Measurements from ENCODE around the gene PSMD10. TPM values are rescaled to one million over a fixed set of nuclear protein-coding genes. Genes with fewer than 3 reads are reported as not detected.

PSMD10 gene
- total RNA-seq, 1 donor from 2014 or later: 47.3 TPM

GRCh38 chrX:108053218-108053617 is 38.1 kb downstream of the PSMD10 start:
- no peaks in the 10 kb centered on the region for H3K4me1 ChIP-seq (ENCODE audit: insufficient read depth, low read length)
- DNase-seq (ENCODE audit: low read depth): no peak
- H3K4me1 Mint-ChIP-seq (ENCODE audit: low read depth, unreplicated experiment): no peaks in the 10 kb centered on the region
- no peak for TF ChIP-seq CTCF (IDR thresholded peaks at IDR 0.05; ENCODE audit: insufficient read depth, low read depth, low read length)
- TF ChIP-seq EZH2 (IDR thresholded peaks at IDR 0.05; ENCODE audit: insufficient read depth, low read length): no peak
- no peaks in the 10 kb centered on the region for H3K9me3 ChIP-seq (ENCODE audit: insufficient read depth, low read depth, low read length)
- no peak overlapping the region for H3K27ac ChIP-seq (ENCODE audit: low read depth, low read length)
- no peaks in the 10 kb centered on the region for H3K79me2 ChIP-seq (ENCODE audit: insufficient read depth, low read length)
- H3K4me2 ChIP-seq (ENCODE audit: low read length): no peak overlapping the region
- H3K4me3 ChIP-seq (ENCODE audit: insufficient read depth, low read depth, low read length): no peak overlapping the region
- H2AFZ ChIP-seq (ENCODE audit: low read depth, low read length): no peak overlapping the region
- no peaks in the 10 kb centered on the region for H3K27me3 ChIP-seq (ENCODE audit: insufficient read depth, low read length)
- no peak overlapping the region for H3K27ac Mint-ChIP-seq (ENCODE audit: unreplicated experiment)
- H3K9ac ChIP-seq (ENCODE audit: low read length): no peak overlapping the region
- no peak overlapping the region for H3K4me3 Mint-ChIP-seq (ENCODE audit: unreplicated experiment)
- H3K9me3 Mint-ChIP-seq (ENCODE audit: unreplicated experiment): no peaks in the 10 kb centered on the region
- peak; percentile 62 for FAIRE-seq
- H3K36me3 ChIP-seq (ENCODE audit: insufficient read depth, low read length): no peaks in the 10 kb centered on the region
- no peaks in the 10 kb centered on the region for H3K36me3 Mint-ChIP-seq (ENCODE audit: low read depth, unreplicated experiment)
- H4K20me1 ChIP-seq (ENCODE audit: insufficient read depth, low read length): no peaks in the 10 kb centered on the region
- no peaks in the 10 kb centered on the region for H3K27me3 Mint-ChIP-seq (ENCODE audit: low read depth, unreplicated experiment)

GRCh38 chrX:108049649-108050048 is 41.7 kb downstream of the PSMD10 start:
- H3K36me3 Mint-ChIP-seq (ENCODE audit: low read depth, unreplicated experiment): no peaks in the 10 kb centered on the region
- Histone ChIP-seq H3K27ac (ENCODE audit: low read depth, low read length) (no peak overlapping the region), H3K4me1 (ENCODE audit: insufficient read depth, low read length) (no peaks in the 10 kb centered on the region), H3K79me2 (ENCODE audit: insufficient read depth, low read length) (no peaks in the 10 kb centered on the region), H4K20me1 (ENCODE audit: insufficient read depth, low read length) (no peaks in the 10 kb centered on the region), H3K4me3 (ENCODE audit: insufficient read depth, low read depth, low read length) (no peak overlapping the region), H2AFZ (ENCODE audit: low read depth, low read length) (no peak overlapping the region), H3K4me2 (ENCODE audit: low read length) (no peak overlapping the region), H3K9me3 (ENCODE audit: insufficient read depth, low read depth, low read length) (no peaks in the 10 kb centered on the region), H3K27me3 (ENCODE audit: insufficient read depth, low read length) (no peaks in the 10 kb centered on the region), H3K9ac (ENCODE audit: low read length) (no peak overlapping the region), H3K36me3 (ENCODE audit: insufficient read depth, low read length) (no peaks in the 10 kb centered on the region)
- no peaks in the 10 kb centered on the region for H3K9me3 Mint-ChIP-seq (ENCODE audit: unreplicated experiment)
- FAIRE-seq (no peak), DNase-seq (ENCODE audit: low read depth) (no peak)
- TF ChIP-seq EZH2 (IDR thresholded peaks at IDR 0.05; ENCODE audit: insufficient read depth, low read length): no peak
- no peak for TF ChIP-seq CTCF (IDR thresholded peaks at IDR 0.05; ENCODE audit: insufficient read depth, low read depth, low read length)
- H3K4me1 Mint-ChIP-seq (ENCODE audit: low read depth, unreplicated experiment): no peaks in the 10 kb centered on the region
- H3K27ac Mint-ChIP-seq (ENCODE audit: unreplicated experiment): no peak overlapping the region
- no peak overlapping the region for H3K4me3 Mint-ChIP-seq (ENCODE audit: unreplicated experiment)
- no peaks in the 10 kb centered on the region for H3K27me3 Mint-ChIP-seq (ENCODE audit: low read depth, unreplicated experiment)

GRCh38 chrX:108044554-108045256 is 46.6 kb downstream of the PSMD10 start, which contains the start of gene VSIG1:
Gene VSIG1 (plus strand): TSS chrX:108045065. CDS start chrX:108045131, 66 bp downstream.
- TF ChIP-seq EZH2 (IDR thresholded peaks at IDR 0.05; ENCODE audit: insufficient read depth, low read length) (no peak), CTCF (IDR thresholded peaks at IDR 0.05; ENCODE audit: insufficient read depth, low read depth, low read length) (no peak)
- H3K36me3 Mint-ChIP-seq (ENCODE audit: low read depth, unreplicated experiment): no peaks in the 10 kb centered on the region
- no peaks in the 10 kb centered on the region for H3K4me1 Mint-ChIP-seq (ENCODE audit: low read depth, unreplicated experiment)
- H3K4me1 ChIP-seq (ENCODE audit: insufficient read depth, low read length): no peaks in the 10 kb centered on the region
- no peak for FAIRE-seq
- no peaks in the 10 kb centered on the region for H3K79me2 ChIP-seq (ENCODE audit: insufficient read depth, low read length)
- H2AFZ ChIP-seq (ENCODE audit: low read depth, low read length): no peak within 1 kb of the TSS
- no peaks in the 10 kb centered on the region for H3K9me3 ChIP-seq (ENCODE audit: insufficient read depth, low read depth, low read length)
- H3K27ac Mint-ChIP-seq (ENCODE audit: unreplicated experiment): no peak within 1 kb of the TSS
- H3K27me3 Mint-ChIP-seq (ENCODE audit: low read depth, unreplicated experiment): no peaks in the 10 kb centered on the region
- no peaks in the 10 kb centered on the region for H4K20me1 ChIP-seq (ENCODE audit: insufficient read depth, low read length)
- no peak within 1 kb of the TSS for H3K9ac ChIP-seq (ENCODE audit: low read length)
- H3K9me3 Mint-ChIP-seq (ENCODE audit: unreplicated experiment): no peaks in the 10 kb centered on the region
- no peaks in the 10 kb centered on the region for H3K27me3 ChIP-seq (ENCODE audit: insufficient read depth, low read length)
- DNase-seq (ENCODE audit: low read depth): no peak
- no peak within 1 kb of the TSS for H3K4me3 Mint-ChIP-seq (ENCODE audit: unreplicated experiment)
- no peak within 1 kb of the TSS for H3K4me2 ChIP-seq (ENCODE audit: low read length)
- no peak within 1 kb of the TSS for H3K27ac ChIP-seq (ENCODE audit: low read depth, low read length)
- no peaks in the 10 kb centered on the region for H3K36me3 ChIP-seq (ENCODE audit: insufficient read depth, low read length)
- H3K4me3 ChIP-seq (ENCODE audit: insufficient read depth, low read depth, low read length): no peak within 1 kb of the TSS

Data from astrocyte (in vitro differentiated cells and primary cell).